Smooth muscle cell (in vitro differentiated cells): ENCODE results near the gene PPP1R16B. TPM values are rescaled to one million over a fixed set of nuclear protein-coding genes. Genes with fewer than 3 reads are reported as not detected.
"Not testable (repeated sequence)": the region's sequence is repeated elsewhere in the genome, so short reads cannot be mapped to it uniquely, and the experiment has no call there.

Experiments used
- DNase-seq: peaks from one replicate; lab custom pipeline; 2025; ENCODE audit not compliant: unreplicated experiment; lab: John Stamatoyannopoulos, UW
- H2AFZ ChIP-seq: fragments of 200-600 bp; sonication (generic); 2 replicates; pipeline ENCODE4 v1.6.0; 2016; ENCODE audit warnings: antibody characterized with exemption, low read depth, mild to moderate bottlenecking
- H3F3A ChIP-seq: fragments of 200-600 bp; sonication (generic); 2 replicates; pipeline ENCODE4 v1.6.0; 2017; ENCODE audit warnings: antibody characterized with exemption, low read depth
- H3K27ac ChIP-seq: fragments of 200-600 bp; sonication (generic); 2 replicates; pipeline ENCODE4 v1.5.1; 2016; ENCODE audit warnings: low read depth, mild to moderate bottlenecking
- H3K27me3 ChIP-seq: fragments of 200-600 bp; sonication (generic); 2 replicates; pipeline ENCODE4 v1.6.1; 2016; ENCODE audit warnings: low read depth, mild to moderate bottlenecking
- H3K36me3 ChIP-seq: fragments of 200-600 bp; sonication (generic); 2 replicates; pipeline ENCODE4 v1.5.1; 2016; ENCODE audit warnings: low read depth
- H3K4me1 ChIP-seq: fragments of 200-600 bp; sonication (generic); 2 replicates; pipeline ENCODE4 v1.5.1; 2016; ENCODE audit warnings: low read depth
- H3K4me2 ChIP-seq: fragments of 200-600 bp; sonication (generic); 2 replicates; pipeline ENCODE4 v1.6.0; 2016; ENCODE audit warnings: mild to moderate bottlenecking
- H3K4me3 ChIP-seq: fragments of 200-600 bp; sonication (generic); 2 replicates; pipeline ENCODE4 v1.5.1; 2016; ENCODE audit warnings: mild to moderate bottlenecking
- H3K79me2 ChIP-seq: fragments of 200-600 bp; sonication (generic); 2 replicates; pipeline ENCODE4 v1.6.0; 2016; ENCODE audit warnings: low read depth, mild to moderate bottlenecking
- H3K9ac ChIP-seq: fragments of 200-600 bp; sonication (generic); 2 replicates; pipeline ENCODE4 v1.6.0; 2016; ENCODE audit warnings: low read depth
- H3K9me3 ChIP-seq: fragments of 200-600 bp; sonication (generic); replicated peaks from 2 replicates; pipeline ENCODE4 v1.5.1; 2016; ENCODE audit warnings: low read depth
- H4K20me1 ChIP-seq: fragments of 200-600 bp; sonication (generic); 2 replicates; pipeline ENCODE4 v1.6.0; 2016; ENCODE audit warnings: low read depth
- WGBS: methylation state at CpG from one replicate; pipeline ENCODE4 v1.1.7; 2016; ENCODE audit warnings: low lambda C conversion rate; 5-methylcytosine and 5-hydroxymethylcytosine counted together
- polyA plus RNA-seq: library from polyadenylated mRNA; unstranded; fragments of >200 nt; fragmentation: Nextera tagmentation; extraction: Ambion mirVana; gene quantifications from 2 replicates; pipeline ENCODE4 v1.2.1, GENCODE V29; 2016
- total RNA-seq: library from RNA; depleted of rRNA; stranded (reverse); fragments of >200 nt; gene quantifications from 2 replicates; pipeline ENCODE4 v1.2.3, GENCODE V29; 2014
- TF ChIP-seq, protein P1 (sequence below): fragments of 200-600 bp; sonication (generic); IDR thresholded peaks from 2 replicates; pipeline ENCODE4 v1.5.1; 2017; ENCODE audit warnings: borderline replicate concordance, mild to moderate bottlenecking, antibody characterized with exemption; ENCODE audit not compliant: insufficient read depth, poor library complexity, severe bottlenecking

Gene PPP1R16B
- total and polyA plus RNA-seq, 2 experiments from 2014 or later: not detected

DNA sequence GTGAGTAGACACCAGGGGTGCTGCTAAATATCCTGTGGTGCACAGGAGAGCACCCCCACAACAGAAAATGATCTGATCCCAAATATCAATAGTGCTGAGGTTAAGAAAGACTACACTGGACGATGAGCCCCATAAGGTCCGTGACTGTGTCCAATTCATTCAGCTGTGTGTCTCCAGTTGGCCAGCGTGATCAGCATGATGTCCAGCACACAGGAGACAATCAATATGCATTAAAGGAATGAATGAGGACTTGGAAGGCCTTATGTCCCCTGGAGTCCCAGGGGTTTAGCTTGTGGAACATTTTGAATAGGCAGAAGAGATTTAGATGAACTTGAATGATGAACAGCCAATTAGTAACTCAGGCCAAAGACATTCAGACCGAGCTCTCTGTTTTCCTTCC lies 6.3 kb downstream of the PPP1R16B start:
- Histone ChIP-seq H3K4me2 (no peak overlapping the region), H3F3A (no peaks in the 10 kb centered on the region), H3K27me3 (peaks cover 76% of the 10 kb centered on the region), H3K9ac (no peak overlapping the region), H3K27ac (no peak overlapping the region), H4K20me1 (no peaks in the 10 kb centered on the region), H3K79me2 (no peaks in the 10 kb centered on the region), H3K36me3 (no peaks in the 10 kb centered on the region), H3K9me3 (no peaks in the 10 kb centered on the region), H3K4me1 (peaks cover 7% of the 10 kb centered on the region), H3K4me3 (no peak overlapping the region), H2AFZ (no peak overlapping the region)
- TF ChIP-seq, protein P1, sequence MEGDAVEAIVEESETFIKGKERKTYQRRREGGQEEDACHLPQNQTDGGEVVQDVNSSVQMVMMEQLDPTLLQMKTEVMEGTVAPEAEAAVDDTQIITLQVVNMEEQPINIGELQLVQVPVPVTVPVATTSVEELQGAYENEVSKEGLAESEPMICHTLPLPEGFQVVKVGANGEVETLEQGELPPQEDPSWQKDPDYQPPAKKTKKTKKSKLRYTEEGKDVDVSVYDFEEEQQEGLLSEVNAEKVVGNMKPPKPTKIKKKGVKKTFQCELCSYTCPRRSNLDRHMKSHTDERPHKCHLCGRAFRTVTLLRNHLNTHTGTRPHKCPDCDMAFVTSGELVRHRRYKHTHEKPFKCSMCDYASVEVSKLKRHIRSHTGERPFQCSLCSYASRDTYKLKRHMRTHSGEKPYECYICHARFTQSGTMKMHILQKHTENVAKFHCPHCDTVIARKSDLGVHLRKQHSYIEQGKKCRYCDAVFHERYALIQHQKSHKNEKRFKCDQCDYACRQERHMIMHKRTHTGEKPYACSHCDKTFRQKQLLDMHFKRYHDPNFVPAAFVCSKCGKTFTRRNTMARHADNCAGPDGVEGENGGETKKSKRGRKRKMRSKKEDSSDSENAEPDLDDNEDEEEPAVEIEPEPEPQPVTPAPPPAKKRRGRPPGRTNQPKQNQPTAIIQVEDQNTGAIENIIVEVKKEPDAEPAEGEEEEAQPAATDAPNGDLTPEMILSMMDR: no peak
- DNase-seq: no peak
- 95% methylated on average over 4 of the region's 4 CpGs for whole genome bisulfite sequencing

DNA sequence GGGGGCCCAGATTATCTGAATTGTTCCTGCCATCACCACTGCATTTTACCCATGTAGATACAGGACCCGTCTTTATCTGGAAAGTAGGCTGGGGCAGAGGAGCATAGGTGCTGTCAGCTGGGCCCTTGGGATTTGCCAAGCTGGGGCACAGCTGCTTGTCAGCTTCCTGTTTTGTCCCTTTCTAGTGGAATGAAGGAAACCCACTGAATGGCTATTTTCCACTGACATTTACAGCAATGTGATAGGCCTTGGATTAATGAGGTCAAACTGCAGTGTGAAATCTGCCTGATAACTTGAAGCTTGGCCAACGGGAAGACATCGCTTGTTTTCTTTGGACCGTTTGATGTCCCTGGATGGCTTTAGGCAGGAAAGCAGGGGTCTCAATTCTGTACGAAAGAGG lies 6.7 kb downstream of the PPP1R16B start:
- Histone ChIP-seq H4K20me1 (no peaks in the 10 kb centered on the region), H3K27me3 (peaks cover 72% of the 10 kb centered on the region), H2AFZ (no peak overlapping the region), H3K4me3 (no peak overlapping the region), H3K9ac (no peak overlapping the region), H3K4me2 (no peak overlapping the region), H3F3A (no peaks in the 10 kb centered on the region), H3K79me2 (no peaks in the 10 kb centered on the region), H3K36me3 (no peaks in the 10 kb centered on the region), H3K27ac (no peak overlapping the region), H3K4me1 (peaks cover 3% of the 10 kb centered on the region), H3K9me3 (no peaks in the 10 kb centered on the region)
- no peak for DNase-seq
- TF ChIP-seq, protein P1: no peak
- WGBS: 83% methylated on average over 5 of the region's 5 CpGs

DNA sequence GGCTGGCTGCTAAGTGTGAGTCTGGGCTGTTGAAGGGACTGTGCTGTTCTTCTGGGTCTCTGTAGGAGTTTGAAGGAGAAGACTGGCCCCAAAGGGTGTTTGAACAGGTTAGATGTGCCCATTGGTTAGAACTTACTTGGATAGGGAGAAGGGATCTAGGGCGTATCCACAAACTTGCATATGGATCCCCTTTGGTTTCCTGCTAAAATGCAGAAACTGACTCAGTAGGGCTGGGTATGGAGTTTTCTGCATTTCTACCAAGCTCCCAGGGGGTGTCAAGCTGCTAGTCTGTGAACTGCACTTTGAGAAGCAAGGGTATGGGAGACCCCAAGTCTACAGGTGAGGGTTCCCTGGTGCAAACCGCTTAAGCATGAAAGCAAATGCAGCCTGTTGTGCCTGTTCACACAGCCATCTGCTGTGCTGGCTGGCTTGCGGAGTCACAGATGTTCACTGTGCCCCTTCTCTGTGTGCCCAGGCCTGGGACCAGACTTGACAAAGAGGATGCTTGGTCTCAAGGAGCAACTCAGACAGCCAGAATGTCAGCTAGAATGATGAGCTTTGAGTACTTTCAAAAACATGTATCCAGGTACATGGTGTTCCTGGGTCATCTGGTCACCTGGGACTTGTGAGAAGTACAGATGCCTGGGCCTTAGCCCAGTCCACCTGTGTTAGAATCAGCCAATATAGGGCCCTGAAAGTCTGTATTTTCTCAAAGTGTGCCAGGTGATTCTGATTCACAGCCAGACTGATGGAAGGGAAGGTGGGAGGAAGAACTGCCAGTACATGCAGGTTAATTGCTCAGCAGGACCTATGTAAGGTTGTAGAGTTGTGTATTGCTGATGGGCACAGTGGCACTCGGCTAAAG lies 7.4 kb downstream of the PPP1R16B start:
- Histone ChIP-seq H3F3A (no peaks in the 10 kb centered on the region), H3K27ac (no peak overlapping the region), H3K9ac (no peak overlapping the region), H3K4me2 (no peak overlapping the region), H4K20me1 (no peaks in the 10 kb centered on the region), H2AFZ (no peak overlapping the region), H3K4me1 (no peaks in the 10 kb centered on the region), H3K4me3 (no peak overlapping the region), H3K9me3 (no peaks in the 10 kb centered on the region), H3K36me3 (no peaks in the 10 kb centered on the region), H3K79me2 (no peaks in the 10 kb centered on the region), H3K27me3 (peaks cover 64% of the 10 kb centered on the region)
- no peak for DNase-seq
- WGBS: 84% methylated on average over 4 of the region's 4 CpGs
- TF ChIP-seq, protein P1: no peak

DNA sequence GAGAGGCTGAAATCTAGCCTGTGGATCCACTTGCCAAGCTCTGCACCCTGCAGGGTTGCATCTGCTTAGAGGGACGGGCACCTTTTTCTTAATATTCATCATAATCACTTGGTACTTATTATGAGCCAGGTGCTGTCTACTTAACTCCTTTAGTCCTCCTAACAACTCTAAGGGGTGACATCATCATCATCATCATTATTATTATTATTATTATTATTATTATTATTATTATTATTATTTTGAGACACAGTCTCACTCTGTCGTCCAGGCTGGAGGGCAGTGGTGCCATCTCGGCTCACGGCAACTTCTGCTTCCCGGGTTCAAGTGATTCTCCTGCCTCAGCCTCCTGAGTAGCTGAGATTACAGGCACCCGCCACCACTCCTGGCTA lies 8.1 kb downstream of the PPP1R16B start:
- 91% methylated on average over 6 of the region's 6 CpGs for WGBS

More for the DNA sequence above, 8.1 kb downstream of the PPP1R16B start:
- not testable (repeated sequence) for H3K4me2 ChIP-seq, H3K9ac ChIP-seq, H2AFZ ChIP-seq, H3K9me3 ChIP-seq, H3K4me1 ChIP-seq, H3K4me3 ChIP-seq, H3K27ac ChIP-seq, H3K79me2 ChIP-seq, H3F3A ChIP-seq, H4K20me1 ChIP-seq, H3K36me3 ChIP-seq, DNase-seq
- peaks cover 58% of the 10 kb centered on the region for H3K27me3 ChIP-seq
